K562 treated with DMSO at 1 percent for 4 hours (cell line): ENCODE data around the gene KIF19. TPM values are rescaled to one million over a fixed set of nuclear protein-coding genes. Genes with fewer than 3 reads are reported as not detected.

Source experiments
- total RNA-seq: library from RNA; unstranded; fragments of 300-600 nt; gene quantifications from 2 replicates; pipeline ENCODE4 v1.2.3, GENCODE V29; 2022; ENCODE audit not compliant: insufficient read depth

Gene KIF19, protein sequence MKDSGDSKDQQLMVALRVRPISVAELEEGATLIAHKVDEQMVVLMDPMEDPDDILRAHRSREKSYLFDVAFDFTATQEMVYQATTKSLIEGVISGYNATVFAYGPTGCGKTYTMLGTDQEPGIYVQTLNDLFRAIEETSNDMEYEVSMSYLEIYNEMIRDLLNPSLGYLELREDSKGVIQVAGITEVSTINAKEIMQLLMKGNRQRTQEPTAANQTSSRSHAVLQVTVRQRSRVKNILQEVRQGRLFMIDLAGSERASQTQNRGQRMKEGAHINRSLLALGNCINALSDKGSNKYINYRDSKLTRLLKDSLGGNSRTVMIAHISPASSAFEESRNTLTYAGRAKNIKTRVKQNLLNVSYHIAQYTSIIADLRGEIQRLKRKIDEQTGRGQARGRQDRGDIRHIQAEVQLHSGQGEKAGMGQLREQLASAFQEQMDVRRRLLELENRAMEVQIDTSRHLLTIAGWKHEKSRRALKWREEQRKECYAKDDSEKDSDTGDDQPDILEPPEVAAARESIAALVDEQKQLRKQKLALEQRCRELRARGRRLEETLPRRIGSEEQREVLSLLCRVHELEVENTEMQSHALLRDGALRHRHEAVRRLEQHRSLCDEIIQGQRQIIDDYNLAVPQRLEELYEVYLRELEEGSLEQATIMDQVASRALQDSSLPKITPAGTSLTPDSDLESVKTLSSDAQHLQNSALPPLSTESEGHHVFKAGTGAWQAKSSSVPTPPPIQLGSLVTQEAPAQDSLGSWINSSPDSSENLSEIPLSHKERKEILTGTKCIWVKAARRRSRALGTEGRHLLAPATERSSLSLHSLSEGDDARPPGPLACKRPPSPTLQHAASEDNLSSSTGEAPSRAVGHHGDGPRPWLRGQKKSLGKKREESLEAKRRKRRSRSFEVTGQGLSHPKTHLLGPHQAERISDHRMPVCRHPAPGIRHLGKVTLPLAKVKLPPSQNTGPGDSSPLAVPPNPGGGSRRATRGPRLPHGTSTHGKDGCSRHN
- total RNA-seq = not detected in 2 replicates

DNA sequence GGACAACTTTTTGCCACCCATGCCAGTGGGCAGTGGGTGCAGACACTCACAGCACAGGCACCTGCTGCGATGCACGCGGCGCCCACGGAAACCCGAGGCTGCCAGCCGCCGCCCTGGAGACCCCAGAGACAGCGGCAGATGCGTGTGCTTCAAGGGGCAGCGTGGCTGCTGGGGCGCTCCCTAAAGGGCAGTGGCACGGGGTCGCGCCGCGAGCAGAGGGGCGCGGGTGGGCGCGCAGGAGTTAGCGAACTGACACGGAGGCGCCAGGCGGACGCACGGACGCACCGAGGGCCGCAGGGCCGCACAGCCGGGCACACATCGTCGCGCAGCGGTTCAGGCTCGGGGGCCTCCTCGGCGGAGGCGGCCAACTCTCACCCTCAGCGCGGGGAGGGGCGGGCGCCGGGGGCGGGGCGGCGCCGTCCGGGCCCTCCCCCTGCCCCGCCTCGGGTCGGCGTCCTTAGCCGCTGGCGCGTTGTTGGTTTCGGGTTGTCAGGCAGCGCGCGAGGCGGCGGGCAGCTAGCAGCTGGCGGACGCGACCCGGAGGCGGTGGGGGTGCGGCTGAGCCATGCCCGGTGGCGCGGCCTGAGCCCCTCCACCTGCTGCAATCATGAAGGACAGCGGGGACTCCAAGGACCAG, at the start of gene KIF19:
Gene KIF19 (plus strand): TSS at position 484 of the 637 bp plus-strand sequence. CDS start 124 bp downstream, at position 608.

DNA sequence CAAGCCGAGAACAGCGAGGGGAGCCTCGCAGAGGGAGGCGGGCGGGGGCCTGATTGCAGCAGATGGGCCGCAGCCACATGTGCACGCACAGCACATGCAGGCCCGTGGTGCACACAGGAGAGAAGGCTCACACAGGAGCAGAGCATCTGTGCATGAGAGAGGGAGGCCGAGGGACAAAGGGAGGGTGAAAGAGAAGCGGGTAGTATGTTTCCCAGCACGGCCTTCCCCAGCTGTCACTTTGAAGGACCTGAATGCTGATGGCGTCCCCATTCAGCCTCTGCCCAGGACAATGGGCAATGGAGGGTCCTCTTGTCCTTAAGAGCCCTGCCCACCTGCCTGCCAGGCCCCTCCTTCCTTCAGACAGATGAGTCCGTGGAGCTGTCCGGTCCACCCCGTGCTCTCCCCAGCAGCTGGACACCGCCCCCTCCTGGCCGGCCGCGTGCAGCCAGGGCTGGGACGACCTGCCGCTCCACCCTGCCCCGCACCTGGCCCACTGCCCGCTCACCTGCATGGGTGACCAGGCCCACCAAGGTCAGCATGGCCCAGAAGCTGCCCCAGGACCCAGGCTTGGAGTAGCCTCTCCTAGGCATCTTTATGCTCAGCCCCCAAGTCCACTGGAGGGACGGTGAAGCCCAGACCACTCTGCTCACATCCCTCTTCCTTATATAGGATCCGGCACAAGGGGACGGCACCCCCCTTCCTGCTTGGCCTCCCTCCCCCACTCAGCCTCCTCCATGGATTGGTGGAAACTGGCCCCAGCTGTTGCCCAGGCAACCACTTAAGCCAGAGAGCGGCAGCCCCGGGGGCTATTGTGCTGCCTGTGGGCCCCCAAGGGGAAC, 35.4 kb downstream of the KIF19 start, which contains the start of gene BTBD17:
Gene BTBD17 (minus strand): TSS at position 639 of the 839 bp plus-strand sequence. CDS start 49 bp downstream, at position 590.

DNA sequence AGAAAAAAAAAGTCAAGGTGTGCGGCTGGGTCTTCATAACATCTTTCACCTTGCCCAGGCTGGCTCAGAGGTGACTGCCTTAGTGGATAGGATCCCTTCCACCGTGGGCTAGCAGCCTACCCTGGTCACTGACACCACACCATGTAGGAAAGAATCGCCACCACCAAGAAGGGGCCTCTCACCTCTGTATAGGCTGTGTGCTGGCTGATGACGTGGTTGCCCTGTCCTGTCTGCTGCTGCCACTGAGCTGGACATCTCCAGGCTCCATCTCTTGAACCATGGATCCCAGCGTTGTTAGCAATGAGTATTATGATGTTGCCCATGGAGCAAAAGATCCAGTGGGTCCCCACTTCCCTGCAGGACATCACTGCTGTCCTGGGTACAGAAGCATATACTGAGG, 41.2 kb downstream of the KIF19 start, which contains the start of gene GPR142:
Gene GPR142 (plus strand): TSS at position 301 of the 400 bp plus-strand sequence. CDS start 2,035 bp downstream, outside the sequence.

Other genes starting within 250 kb of the KIF19 start
- gene RPL38, start 122.5 kb upstream of the KIF19 start, total RNA-seq = 2,000 and 2,045 TPM in 2 replicates
- gene TTYH2, start 112.7 kb upstream of the KIF19 start, total RNA-seq = 1.2 and 1.3 TPM in 2 replicates
- not detected in 2 replicates for gene DNAI2, start 52.0 kb upstream of the KIF19 start, total RNA-seq
- not detected in 2 replicates for gene BTBD17, start 35.6 kb downstream of the KIF19 start, total RNA-seq
- not detected in 2 replicates for gene GPR142, start 41.3 kb downstream of the KIF19 start, total RNA-seq
- gene GPRC5C, start 105.9 kb downstream of the KIF19 start, total RNA-seq = 6.6 and 15.4 TPM in 2 replicates
- gene CD300A, start 140.4 kb downstream of the KIF19 start, total RNA-seq = 1.5 and 3.1 TPM in 2 replicates
- not detected in 2 replicates for gene CD300LB, start 205.2 kb downstream of the KIF19 start, total RNA-seq
- not detected in 2 replicates for gene CD300C, start 219.9 kb downstream of the KIF19 start, total RNA-seq
- gene CD300H, start 241.3 kb downstream of the KIF19 start, total RNA-seq = not detected in 2 replicates